CD4-positive, alpha-beta T cell treated with Interleukin-1 beta for 1 hour (primary cell): ENCODE data around the gene MB21D2.

Source experiments
- DNase-seq, 2 donors: peaks; one replicate each; pipeline ENCODE4 v3.0.0-alpha.2; 2020 to 2022

MB21D2 gene

DNA sequence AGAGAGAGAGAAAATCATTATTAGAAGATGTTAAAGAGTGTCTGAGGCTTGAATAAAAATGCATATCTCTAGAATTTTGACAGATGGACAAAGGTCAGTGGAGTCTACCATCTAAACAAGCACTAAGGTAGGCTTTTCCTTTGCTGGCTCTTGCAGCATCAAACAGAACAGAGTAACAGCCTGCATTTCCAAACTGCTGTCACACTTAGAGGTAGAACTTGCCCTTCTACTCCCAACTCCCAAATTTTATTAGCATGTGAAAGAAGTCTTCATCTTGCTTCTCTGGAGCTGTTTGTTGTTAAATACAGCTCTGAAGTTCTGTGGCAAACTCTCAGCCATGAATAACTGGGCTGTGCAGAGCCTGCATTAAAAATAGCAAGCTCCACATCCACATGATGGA lies 4.1 kb upstream of the MB21D2 start:
- no peak for DNase-seq

DNA sequence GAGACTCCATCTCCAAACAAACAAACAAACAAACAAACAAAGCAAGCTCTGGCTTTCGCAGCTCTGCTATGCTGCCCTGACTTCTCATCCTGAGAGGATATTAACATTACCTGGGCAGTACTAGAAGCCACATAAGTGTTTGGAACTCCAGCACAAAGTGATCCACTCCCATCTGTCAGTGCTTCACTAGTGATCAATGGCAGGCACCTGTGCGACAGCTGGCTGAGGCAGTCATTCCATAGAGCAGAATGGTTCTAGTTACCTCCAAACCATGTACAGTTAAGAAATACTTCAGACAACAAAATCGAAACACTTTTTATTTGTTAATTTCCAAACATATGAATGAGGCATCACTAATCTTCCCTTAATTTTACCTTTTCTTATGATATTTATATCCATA lies 2.8 kb upstream of the MB21D2 start:
- no peak for DNase-seq

DNA sequence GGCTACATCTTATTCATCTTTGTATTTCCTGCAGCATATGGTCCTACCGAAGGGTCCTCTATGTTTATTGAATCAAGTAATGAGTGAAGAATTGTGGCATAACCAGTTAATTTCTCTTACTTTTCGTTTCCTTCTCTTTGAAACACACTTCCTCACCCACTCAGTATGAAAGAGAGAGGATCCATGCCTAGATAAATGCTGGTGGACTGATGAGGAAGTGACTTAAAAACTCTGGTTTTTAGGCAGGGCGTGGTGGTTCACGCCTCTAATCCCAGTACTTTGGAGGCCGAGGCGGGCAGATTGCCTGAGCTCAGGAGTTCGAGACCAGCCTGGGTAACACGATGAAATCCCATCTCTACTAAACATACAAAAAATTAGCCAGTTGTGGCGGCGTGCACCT lies 2.2 kb upstream of the MB21D2 start:
- DNase-seq = no peak

DNA sequence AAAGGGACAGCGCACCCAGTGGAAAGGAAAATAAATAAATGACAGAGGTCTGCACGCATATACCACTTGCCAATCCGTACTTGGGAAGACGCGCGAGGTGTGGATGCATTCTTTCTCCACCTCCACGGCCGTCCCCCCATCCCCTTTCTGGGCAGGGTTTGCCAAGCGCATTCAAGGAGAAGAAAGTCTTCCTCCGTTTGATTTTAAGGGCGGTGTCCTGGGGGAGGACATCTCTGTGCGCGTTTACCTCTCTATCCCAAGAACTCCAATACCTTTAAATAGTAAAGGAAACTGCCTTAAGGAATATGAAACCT lies 576 bp upstream of the MB21D2 start:
- DNase-seq = no peak

DNA sequence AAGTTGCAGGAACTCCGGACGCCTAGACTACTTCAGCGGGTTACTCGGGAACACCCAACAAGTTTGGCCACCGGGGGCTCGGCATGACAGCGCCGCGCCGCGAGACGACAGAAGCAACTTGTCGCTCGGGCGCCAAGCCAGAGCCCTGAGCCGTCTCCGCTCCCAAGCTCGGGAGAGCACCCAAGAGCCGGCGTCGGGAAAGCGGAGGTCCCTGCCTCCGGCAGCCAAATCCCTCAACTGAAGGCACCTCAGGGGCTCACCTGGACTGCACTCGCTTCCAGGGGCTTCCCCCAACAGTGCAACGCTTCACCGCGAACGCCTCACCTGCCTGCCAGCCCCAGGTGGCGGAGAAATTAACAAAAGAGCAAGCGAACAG lies 640 bp downstream of the MB21D2 start:
- peak; percentile 27 to 44 for DNase-seq

DNA sequence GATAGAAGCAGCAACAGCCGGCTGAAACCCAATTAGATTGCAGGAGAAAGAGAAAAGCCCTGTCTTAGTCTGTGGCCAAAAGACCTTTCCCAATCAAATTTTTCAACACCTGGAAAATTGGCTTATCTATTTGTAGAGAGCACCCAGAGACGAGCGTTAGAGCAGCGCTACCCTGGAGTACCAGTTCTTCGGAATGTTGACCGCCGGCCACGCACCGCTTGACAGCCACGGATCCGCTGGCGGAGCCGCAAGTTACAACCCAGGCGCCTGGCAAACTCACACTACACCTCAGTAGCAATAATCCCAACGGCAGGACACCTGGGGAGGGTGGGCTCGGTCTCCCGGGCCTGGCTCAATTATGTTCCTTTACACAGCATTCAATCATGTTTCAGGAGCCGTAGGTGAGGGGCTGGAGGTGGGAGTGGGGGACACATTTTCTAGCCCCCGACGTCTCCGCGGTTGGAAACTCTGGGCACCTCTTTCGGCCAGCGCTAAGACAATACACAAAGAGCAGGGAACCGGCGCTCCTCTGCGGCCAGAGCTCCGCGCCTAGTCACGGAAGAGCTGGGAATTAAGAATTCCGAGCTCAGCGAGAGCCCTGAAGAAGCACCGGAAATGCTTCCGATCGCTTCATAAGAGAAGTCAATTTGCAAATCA lies 1.2 kb downstream of the MB21D2 start:
- no peak for DNase-seq

DNA sequence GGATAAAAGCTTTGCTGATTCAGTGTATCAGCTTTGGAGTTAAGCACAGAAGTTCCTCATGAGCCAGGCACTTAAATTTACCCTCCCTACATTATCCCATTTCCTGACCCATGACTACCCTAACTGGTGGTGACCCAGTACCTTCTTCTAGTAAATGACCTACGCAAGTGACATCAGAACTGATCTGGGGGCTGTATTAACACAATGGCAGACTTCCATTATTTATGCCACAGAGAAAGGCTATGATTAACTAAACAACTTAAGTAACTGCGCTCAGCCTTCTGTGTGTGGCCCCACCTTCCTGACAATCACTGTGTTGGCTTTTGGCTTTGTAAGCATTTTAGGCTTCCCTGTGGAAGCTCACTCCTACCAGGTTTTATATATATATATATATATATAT lies 1.9 kb downstream of the MB21D2 start:
- DNase-seq = no peak

DNA sequence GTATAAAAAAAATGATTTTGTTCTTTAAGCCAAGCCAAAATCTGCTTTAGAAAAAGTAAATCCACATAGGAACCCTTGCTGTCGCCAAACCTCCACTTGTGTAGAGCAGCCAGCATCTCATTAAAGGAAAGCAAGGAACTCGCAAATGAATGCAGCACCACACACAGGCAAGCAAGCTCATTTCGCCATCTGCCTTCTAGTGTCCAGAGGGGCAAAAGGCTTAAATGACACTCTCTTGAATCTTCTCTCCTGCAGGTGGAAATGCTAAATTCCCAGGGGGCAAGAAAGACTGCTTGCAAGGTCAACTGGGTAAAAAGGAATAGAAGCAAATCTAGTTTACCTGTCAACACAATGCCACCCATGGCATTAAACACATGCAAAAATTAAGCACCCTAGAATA lies 2.4 kb downstream of the MB21D2 start:
- no peak for DNase-seq

DNA sequence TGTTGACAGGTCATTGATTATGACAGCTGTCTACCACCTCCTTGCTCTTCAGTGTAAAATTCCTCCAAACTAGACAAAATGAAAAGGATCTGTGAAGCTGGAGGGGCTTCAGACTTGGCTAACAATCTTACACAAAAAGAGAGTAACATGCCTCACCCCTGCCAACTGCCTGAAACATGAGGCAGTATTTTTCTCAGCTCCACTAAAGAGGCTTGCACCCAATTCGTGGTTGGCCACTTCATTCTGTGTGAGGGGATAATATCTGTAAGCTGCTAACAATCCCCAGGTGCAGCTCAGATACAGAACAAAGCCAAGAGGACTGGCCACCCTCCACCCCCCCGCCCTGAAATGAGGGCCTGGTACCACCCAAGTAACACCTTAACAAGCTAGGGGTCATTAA lies 2.8 kb downstream of the MB21D2 start:
- DNase-seq = no peak

DNA sequence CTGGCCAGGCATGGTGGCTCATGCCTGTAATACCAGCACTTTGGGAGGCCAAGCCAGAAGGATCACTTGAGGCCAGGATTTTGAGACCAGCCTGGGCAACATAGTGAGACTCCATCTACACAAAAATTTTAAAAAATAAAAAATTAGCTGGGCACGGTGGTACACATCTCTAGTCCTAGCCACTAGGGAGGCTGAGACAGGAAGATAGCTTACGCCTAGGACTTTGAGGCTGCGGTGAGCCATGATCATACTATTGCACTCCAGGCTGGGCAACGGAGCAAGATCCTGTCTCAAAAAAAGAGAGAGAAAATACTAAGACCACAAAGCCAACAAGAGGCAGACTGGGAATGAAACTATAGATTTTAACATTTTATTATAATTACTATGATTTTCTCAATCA lies 4.1 kb downstream of the MB21D2 start:
- DNase-seq = no peak

DNA sequence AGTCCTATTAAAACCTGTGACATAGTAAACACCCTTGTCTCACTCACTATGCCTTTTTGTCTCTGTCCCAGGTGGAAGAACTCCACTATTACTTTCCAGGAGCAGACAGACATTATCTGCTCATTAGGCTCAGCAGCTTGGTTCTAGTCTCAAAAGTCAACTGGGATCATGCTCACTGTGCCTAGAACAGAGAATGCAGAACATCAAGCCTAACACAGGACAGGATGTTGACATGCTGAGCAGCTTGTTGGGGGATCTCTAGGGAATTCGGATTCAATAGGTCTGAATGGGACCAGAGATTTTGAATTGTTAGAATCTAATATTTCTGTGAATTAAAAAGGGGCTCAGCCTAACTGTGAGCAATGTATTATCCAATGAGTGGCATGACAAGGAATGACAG lies 6.4 kb downstream of the MB21D2 start:
- DNase-seq = no peak

DNA sequence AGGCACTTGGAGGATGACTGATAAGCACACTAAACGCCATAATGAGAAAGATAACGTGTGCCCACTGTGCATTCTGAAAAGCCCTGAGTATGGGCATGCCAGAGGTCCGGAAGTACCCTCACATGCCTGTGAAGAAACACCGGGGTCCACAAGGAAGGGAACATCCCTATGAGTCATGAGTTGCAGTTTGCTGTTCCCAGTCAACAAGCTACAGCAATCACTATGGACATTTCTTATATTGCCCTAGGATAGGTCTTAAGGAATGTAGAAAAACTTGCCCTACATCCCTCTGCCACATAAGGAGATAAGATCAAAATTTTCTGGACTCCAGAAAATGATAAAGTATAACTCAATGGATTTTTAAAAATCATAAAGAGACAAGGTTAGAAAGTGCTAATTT lies 9.9 kb downstream of the MB21D2 start:
- no peak for DNase-seq

DNA sequence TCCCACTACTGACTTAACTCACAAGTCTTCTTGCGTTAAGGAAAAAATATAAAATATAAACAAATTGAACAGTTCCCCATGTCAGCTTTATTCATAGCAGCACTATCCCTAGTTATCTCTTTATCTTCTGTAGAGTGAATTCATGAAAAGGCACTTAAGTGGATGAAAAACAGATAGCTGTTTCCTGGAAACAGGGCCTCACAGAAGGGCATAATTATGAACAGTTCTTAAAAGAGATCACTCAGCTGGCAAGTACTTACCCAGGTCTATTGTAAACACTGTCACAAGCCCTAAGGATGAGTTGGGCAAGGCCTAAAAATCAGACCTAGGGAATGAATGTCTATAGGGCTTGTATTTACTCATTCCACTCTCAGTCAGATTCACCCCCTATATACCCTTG lies 10.7 kb downstream of the MB21D2 start:
- DNase-seq = no peak

DNA sequence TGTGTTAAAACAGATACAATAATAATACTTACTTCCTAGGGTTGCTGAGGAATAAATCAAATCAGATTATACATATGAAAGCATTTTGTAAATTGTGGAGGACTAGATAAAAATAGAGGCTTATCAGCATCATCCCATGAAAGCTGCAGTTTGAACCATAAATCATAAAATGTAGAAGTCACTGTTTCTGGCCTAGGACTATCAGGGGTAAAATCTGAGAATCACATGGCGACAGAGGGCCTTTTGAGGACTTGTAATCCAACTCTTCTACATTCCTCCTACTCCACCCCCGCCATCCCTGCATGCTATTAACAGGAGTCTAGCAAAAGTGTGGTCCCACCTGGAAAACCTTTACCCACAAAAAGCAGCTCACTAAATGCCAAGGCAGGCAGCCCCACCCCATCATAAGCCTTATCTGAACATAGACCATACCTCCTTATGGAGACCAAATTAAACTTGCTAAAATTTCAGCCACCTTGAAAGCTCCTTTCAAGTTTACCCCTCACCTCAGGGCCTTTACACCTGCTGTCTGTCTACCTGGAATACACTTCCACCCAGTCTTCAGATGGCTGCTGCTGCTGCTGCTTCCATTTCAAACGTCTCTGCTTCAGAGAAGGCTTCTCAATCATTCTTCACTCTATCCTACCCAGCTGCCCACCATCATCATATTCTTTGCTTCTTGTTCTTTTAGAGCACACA lies 11.5 kb downstream of the MB21D2 start:
- DNase-seq = no peak

DNA sequence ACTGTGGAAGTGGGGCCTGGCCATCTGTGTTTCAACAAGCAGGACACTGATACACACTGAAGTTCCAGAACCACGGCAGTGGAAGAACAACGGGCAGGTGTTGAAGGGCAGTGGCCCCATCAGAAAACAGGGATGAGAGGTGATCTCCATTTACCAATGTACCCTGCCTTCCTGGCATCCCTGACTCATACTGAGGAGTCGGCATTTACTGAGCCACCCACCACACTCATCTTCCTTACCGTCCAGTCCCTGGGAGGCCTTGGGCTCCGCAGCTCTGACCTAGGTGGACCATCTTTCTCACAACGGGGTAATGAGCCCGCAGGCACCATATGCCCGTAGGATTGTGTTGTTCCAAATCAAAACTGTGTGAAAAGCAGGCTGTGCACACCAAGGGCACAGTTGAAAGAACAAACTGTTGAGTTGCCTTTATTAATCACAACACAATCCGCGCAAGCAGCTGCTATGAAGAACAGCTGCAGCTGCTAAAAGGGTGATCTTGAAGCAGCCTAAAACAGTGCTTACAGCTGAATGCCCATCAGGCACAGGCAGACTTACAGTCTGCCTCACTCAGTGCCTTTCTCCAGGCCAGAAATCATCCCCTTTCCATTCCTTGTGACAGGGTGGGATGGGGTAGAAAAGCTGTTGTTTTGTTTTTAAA lies 12.9 kb downstream of the MB21D2 start:
- no peak for DNase-seq

DNA sequence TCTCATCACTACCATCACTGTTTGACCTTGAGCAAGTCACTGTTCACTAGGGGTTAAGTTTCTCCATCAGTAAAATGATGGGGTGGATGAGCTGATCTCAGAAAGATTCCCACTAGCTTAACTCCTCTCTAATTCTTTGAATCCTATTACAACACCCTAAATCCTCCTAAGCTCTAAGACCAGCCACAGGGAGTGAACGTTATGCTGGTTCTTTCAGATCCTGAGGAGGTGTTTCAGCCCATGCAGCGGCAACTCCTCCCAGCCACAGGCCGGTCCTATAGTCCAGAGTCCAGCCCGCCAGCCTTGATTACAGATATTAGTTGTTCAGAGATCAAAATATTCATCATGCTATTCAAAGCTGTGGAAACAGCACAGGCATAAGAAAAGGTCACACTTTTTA lies 15.1 kb downstream of the MB21D2 start:
- no peak for DNase-seq

DNA sequence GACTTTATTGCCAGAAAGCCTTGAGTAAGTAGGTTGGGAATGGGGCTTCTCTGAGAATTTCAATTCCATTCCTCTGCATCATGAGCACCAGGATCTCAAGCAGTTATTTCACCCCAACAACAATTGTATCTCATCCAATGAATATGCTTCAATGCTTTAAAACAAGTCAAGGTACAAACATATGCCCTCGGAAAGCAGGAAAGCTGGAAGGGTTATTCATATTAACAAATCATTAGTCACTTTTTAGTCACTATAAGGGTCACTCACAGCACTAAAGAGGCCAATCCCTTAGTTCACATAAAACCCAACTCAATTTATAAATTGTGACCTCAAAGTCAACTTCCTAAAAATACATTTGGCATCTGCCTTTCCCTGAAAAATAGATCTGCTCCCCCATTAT lies 16.2 kb downstream of the MB21D2 start:
- DNase-seq = no peak

DNA sequence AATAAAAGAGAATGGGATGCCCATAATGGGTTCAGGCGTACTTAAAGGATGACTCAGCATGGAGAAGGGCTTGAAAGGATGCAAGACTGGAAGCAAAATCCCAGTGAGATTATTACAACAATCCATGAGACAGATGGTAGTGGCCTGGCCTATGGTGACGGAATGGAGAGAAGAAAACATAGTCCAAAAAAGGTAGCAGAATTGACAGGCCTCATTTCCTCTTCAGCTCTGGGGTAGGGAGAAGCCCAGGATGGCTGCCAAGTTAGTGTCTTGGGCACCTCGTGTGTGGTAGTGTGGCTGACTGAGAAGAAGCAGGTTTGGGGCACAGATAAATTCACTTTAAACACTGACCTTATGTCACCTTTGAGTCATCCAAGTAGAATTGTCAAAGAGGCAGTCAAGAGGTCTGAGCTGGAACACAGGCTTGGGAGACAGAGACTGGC lies 18.1 kb downstream of the MB21D2 start:
- DNase-seq = no peak

DNA sequence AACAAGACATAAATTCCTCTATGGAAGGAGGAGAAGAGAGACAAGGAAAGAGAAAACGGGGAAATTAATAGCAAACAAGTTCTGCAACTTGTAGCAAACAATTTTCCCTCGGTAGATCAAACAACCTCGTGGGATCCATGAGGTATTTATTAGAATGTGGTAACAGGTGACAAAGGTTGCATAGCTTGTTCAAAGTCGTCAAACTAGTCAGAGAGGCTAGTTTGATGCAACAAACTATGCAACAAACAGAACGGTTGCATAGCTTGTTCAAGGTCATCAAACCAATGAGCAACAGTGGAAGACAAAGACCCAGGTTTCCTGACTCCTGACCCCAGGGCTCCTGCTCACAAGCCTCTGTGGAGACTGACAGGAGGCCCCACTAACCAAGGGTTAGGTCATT lies 20.7 kb downstream of the MB21D2 start:
- DNase-seq = no peak

DNA sequence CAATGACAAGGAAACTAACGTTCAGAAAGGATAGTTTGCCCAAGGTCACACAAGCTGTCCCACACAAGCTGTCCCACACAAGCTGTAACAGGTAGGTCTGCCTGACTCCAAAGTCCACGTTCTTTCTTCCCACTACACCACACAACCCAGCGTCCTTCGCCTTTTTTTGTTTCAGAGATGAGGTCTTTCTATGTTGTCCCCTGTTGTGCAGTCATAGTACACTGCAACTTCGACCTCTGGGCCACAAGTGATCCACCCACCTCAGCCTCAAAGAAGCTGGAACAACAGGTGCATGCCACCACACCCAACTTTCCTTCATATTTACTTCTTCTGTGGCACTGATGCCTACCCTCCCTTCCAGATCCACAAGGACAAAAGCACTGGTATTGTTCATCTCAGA lies 21.4 kb downstream of the MB21D2 start:
- no peak for DNase-seq

DNA sequence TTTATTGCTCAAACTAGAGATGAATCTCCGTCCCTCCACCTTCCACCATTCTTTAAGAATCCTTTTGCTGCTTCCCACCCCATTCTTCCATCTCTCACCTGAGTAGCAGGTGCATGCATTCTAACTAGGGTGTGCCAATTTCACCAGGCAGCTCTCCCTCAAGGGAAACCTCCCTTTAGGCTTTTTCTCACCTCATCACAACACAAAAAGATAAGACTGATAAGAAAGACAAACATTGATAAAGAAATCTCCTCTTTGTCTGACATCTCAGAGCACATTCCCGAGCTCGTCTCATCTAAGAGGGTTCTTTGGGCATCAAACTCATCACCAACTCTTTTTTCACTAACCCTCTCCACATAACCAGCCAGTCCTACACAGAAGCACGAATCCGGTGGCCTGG lies 23.0 kb downstream of the MB21D2 start:
- DNase-seq = no peak

DNA sequence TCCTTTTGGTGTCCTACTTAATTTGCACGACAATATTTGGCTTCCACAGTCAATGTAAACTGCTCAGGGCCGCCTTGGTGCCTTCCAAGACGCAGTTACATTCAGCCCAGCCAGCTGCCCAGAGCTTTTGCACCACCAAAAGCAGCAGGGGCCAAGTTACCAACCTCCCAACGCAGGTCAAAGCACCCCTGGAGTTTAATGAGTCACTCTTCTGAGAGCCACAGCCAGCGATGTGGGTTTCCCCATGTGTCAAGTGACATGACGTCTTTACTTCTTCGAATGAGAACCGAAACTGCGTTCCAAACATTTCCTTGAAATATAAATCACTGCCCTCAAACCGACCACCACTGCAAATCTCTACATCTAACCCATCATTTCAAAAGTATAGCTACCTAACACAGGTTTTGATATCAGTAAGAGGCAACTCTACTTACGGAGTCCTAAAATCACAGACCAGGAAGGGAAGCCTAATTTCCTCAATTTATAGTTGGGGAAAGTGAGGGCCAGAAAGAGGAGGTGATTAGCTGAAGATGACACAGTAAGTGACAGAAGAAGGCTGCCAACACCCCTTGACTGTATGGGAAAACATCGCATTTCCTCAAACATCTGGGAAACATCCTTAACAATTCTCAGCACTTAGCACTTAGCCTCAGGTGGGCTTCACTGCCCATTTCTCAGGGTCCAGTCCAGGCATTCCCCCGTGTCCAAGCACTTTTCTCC lies 24.5 kb downstream of the MB21D2 start:
- DNase-seq = peak; percentile 70 to 78

DNA sequence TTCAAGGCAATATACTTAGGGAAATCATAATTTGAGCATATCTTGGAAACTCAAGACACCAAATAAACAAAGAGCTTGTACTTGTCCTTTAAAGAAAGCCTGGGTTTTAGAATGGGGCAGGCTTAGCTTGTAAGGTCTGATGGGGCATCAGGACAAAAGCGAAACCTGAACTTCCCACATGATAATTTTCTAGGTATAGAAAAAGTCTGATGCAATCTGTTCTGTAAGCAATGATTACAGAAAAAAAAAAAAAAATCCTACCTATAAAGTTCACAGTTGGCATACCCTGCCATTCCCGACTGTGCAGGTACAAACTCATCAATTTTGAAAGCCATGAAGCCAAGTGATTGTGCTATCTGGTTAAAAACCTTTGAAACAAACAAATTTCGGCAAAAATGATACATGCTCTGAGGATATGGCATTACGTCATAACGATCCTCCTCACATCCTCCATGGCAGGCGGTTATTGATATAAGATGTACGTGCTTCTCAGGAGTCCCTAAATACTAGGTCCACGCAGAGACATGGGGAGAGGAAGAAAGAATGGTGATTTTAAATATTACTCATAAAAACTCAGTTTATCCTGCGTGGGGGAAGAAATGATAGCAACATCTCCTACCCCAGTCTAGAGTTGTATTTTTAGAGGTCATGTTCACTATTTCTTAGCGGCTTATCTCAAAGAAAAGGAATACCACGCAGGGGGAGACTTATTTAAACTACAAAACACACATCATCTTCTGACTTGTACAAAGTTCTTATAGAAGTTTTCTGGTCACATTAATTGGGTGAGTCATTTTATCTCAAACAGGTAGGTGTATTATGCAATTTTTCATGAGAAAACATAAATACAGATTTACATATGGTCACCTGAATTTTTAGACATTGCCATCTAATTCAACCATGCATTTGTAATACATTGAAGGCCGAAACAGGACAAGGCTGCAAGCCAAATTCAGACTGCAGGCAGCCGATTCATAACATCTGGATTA lies 27.0 kb downstream of the MB21D2 start:
- no peak for DNase-seq
